ENCODE data around the gene SEC62.

DNA sequence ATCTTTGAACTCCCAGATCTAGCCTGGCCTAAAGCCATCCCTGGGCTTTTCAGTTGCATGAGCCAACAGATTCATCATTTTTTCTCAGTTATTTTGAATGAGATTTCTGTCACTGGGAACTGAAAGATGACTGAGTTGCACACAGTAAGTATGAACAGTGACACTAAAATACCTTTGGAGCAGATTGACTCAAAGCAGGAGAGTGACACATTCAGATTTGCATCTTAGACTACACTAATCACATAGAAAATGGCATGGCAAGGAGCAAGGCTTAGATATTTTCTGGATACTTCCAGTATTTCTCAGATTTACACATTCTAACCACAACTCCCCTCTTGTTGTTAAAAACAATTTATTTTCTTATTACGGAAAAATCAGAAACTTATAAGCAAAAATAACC is 32.8 kb downstream of the SEC62 start:
- no peak for TF ChIP-seq POLR2AphosphoS5 (IDR thresholded peaks at IDR 0.05)
- TF ChIP-seq, protein P1, sequence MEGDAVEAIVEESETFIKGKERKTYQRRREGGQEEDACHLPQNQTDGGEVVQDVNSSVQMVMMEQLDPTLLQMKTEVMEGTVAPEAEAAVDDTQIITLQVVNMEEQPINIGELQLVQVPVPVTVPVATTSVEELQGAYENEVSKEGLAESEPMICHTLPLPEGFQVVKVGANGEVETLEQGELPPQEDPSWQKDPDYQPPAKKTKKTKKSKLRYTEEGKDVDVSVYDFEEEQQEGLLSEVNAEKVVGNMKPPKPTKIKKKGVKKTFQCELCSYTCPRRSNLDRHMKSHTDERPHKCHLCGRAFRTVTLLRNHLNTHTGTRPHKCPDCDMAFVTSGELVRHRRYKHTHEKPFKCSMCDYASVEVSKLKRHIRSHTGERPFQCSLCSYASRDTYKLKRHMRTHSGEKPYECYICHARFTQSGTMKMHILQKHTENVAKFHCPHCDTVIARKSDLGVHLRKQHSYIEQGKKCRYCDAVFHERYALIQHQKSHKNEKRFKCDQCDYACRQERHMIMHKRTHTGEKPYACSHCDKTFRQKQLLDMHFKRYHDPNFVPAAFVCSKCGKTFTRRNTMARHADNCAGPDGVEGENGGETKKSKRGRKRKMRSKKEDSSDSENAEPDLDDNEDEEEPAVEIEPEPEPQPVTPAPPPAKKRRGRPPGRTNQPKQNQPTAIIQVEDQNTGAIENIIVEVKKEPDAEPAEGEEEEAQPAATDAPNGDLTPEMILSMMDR (IDR thresholded peaks at IDR 0.05): no peak

Measured in prostate gland (tissue), 2 donors.